Kidney epithelial cell (primary cell): ENCODE data around the gene KCTD2. TPM values are rescaled to one million over a fixed set of nuclear protein-coding genes. Genes with fewer than 3 reads are reported as not detected.
"Not testable (repeated sequence)": the region's sequence is repeated elsewhere in the genome, so short reads cannot be mapped to it uniquely, and the experiment has no call there.

ENCODE experiments used
- DNase-seq: peaks from one replicate; pipeline ENCODE4 v3.0.0-alpha.2; 2010; ENCODE audit warnings: low read depth
- H3K27me3 ChIP-seq: 2 replicates; pipeline ENCODE4 v1.6.0; 2011; ENCODE audit warnings: low read length; ENCODE audit not compliant: control insufficient read depth, insufficient read depth
- H3K36me3 ChIP-seq: 2 replicates; pipeline ENCODE4 v1.5.1; 2011; ENCODE audit warnings: low read length; ENCODE audit not compliant: control insufficient read depth, insufficient read depth
- H3K4me3 ChIP-seq: 2 replicates; pipeline ENCODE4 v1.5.1; 2011; ENCODE audit warnings: low read depth, mild to moderate bottlenecking, control low read depth, low read length
- total RNA-seq: library from RNA; depleted of rRNA; stranded (reverse); fragments of >200 nt; gene quantifications from 2 replicates; pipeline ENCODE4 v1.2.3, GENCODE V29; 2015
- TF ChIP-seq, protein P1 (sequence below): IDR thresholded peaks from 2 replicates; pipeline ENCODE4 v1.5.1; 2011; ENCODE audit warnings: mild to moderate bottlenecking, moderate library complexity, low read length, control low read depth, inconsistent platforms; ENCODE audit not compliant: insufficient read depth, poor library complexity, severe bottlenecking

KCTD2 gene
- total RNA-seq, 1 donor from 2014 or later = 15.6 TPM

DNA sequence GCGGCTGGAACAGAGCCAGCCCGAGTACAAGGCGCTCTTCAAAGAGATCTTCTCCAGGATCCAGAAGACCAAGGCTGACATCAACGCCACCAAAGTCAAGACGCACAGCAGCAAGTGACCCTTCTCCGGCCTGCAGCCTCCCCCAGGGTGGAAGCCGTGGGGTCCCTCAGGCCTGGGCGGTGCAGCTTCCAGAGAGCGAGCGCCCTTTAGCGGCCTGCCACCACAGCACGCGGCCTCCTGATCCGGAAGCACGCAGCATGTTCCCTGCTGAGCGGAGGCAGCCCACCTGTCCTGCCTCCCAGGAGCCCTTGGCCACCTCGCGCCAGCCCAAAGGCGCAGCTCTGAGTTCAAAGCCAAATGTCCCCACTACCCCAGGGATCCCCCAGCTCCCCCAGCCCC is 43.1 kb upstream of the KCTD2 start:
- Histone ChIP-seq H3K4me3 (no peak overlapping the region), H3K36me3 (no peaks in the 10 kb centered on the region), H3K27me3 (no peaks in the 10 kb centered on the region)
- TF ChIP-seq, protein P1, sequence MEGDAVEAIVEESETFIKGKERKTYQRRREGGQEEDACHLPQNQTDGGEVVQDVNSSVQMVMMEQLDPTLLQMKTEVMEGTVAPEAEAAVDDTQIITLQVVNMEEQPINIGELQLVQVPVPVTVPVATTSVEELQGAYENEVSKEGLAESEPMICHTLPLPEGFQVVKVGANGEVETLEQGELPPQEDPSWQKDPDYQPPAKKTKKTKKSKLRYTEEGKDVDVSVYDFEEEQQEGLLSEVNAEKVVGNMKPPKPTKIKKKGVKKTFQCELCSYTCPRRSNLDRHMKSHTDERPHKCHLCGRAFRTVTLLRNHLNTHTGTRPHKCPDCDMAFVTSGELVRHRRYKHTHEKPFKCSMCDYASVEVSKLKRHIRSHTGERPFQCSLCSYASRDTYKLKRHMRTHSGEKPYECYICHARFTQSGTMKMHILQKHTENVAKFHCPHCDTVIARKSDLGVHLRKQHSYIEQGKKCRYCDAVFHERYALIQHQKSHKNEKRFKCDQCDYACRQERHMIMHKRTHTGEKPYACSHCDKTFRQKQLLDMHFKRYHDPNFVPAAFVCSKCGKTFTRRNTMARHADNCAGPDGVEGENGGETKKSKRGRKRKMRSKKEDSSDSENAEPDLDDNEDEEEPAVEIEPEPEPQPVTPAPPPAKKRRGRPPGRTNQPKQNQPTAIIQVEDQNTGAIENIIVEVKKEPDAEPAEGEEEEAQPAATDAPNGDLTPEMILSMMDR = no peak
- DNase-seq = no peak

GRCh38 chr17:75004371-75004770 is 42.7 kb upstream of the KCTD2 start:
- DNase-seq = no peak
- TF ChIP-seq, protein P1 = no peak
- Histone ChIP-seq H3K27me3 (no peaks in the 10 kb centered on the region), H3K36me3 (no peaks in the 10 kb centered on the region), H3K4me3 (no peak overlapping the region)

- DNase-seq = no peak
- H3K4me3 ChIP-seq = no peak overlapping the region
- no peaks in the 10 kb centered on the region for H3K27me3 ChIP-seq
- H3K36me3 ChIP-seq = no peaks in the 10 kb centered on the region
- TF ChIP-seq, protein P1 = no peak
Measured at GRCh38 chr17:75005291-75005690, 41.7 kb upstream of the KCTD2 start.

GRCh38 chr17:75006084-75006483 is 40.9 kb upstream of the KCTD2 start:
- not testable (repeated sequence) for H3K4me3 ChIP-seq, DNase-seq, H3K27me3 ChIP-seq, H3K36me3 ChIP-seq

DNA sequence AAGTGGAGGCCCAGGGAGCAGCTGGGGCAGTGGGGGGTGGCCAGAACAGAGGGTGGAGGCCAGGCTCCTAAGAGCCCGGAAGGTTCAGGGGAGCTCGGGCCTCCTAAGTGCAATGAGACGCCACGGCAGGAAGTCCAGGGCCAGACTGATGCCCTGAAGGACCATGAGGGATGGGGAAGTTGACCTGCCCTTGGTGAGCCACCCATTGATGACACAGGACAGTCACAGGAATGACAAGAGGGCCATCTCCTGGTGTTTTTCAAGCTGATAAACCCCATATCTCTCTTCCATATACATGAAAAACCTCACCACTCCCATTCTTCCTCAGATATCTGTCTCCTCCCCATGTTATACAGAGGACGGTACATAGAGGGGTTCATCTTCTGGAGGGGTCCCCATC is 40.4 kb upstream of the KCTD2 start:
- no peak for DNase-seq
- H3K27me3 ChIP-seq = no peaks in the 10 kb centered on the region
- TF ChIP-seq, protein P1 = no peak
- H3K36me3 ChIP-seq = no peaks in the 10 kb centered on the region
- no peak overlapping the region for H3K4me3 ChIP-seq

GRCh38 chr17:75008373-75008772 is 38.7 kb upstream of the KCTD2 start:
- Histone ChIP-seq H3K36me3 (no peaks in the 10 kb centered on the region), H3K27me3 (no peaks in the 10 kb centered on the region), H3K4me3 (no peak overlapping the region)
- DNase-seq = no peak
- TF ChIP-seq, protein P1 = no peak
